Left ventricle myocardium inferior (tissue), 1 donor: ENCODE data around the gene IRF2BPL. TPM values are rescaled to one million over a fixed set of nuclear protein-coding genes. Genes with fewer than 3 reads are reported as not detected.

Experiments
- DNase-seq: peaks from one replicate; pipeline ENCODE4 v3.0.0-alpha.2; 2020
- H3K27ac ChIP-seq: fragments of 200-600 bp; replicated peaks from 2 replicates; pipeline ENCODE4 v1.8.0; 2021
- H3K27me3 ChIP-seq: fragments of 200-600 bp; 2 replicates; pipeline ENCODE4 v1.8.0; 2021; ENCODE audit warnings: low read depth
- H3K36me3 ChIP-seq: fragments of 200-600 bp; 2 replicates; pipeline ENCODE4 v1.8.0; 2021
- H3K4me1 ChIP-seq: fragments of 200-600 bp; 2 replicates; pipeline ENCODE4 v1.8.0; 2021
- H3K4me3 ChIP-seq: fragments of 200-600 bp; 2 replicates; pipeline ENCODE4 v1.8.0; 2021; ENCODE audit warnings: mild to moderate bottlenecking, moderate library complexity
- H3K9me3 ChIP-seq: fragments of 200-600 bp; replicated peaks from 2 replicates; pipeline ENCODE4 v1.8.0; 2021
- intact Hi-C: fragments of 100-400 bp; cut with micrococcal nuclease; formaldehyde crosslinking; loops from one replicate; pipeline ENCODE4 v1.11.0; 2022
- total RNA-seq: library from RNA; stranded (reverse); fragmentation: NEBNext Ultra II Directional; extraction: Animal tissue kit (Norgen Biotek cat#: 25700); gene quantifications from one replicate; pipeline ENCODE4 v1.2.1, GENCODE V29; 2021
- TF ChIP-seq, protein P1 (sequence below): fragments of 200-600 bp; IDR thresholded peaks from 2 replicates; pipeline ENCODE4 v1.8.0; 2021; ENCODE audit warnings: antibody characterized with exemption, mild to moderate bottlenecking, borderline replicate concordance
- donor health status: DM: no; HTN: yes; CAD: no; lungs with severe emphysema.

Gene IRF2BPL
- total RNA-seq, 1 donor from 2014 or later = 35.5 TPM

DNA sequence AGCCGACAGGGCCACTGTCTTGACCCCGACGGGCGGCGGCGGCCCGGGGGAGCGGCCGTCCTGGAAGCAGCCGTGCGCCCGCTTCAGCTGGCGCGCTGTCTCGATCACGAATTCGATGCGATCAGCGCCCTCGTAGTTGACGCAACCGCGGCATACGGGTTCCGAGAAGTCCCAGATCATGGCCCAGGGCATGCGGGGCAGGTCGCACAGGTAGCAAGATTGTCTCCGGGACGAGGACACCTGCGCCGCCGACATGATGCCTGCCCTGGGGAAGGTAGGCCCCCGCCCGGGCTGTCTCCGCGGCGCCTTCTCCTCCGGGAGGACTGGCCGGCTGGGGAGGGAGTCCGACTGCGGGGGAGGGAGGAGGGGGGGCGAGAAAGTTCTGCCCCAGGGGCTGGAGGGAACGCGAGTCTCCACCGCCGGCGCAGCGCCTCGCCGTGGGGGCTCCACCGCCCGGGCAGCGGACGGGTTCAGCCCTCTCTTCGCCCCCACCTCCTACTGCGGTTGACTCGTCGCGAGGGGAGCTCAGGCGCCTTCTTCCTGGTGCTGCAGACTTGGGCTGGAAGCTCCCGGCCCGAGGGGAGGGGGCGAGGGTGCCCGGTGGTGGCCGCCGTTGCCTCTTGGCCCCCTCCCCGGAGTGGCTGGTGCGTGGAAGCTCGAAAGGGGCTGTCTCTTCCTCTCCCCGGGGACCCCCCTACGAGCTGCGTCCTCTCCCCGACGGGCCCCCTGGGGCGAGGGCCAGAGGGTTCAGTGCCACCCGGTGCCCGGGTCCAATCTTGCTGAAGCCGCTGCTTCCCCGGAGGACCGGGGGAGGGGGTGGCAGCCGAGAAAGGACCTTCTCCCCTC is 747 bp downstream of the IRF2BPL start:
- Histone ChIP-seq H3K9me3 (no peaks in the 10 kb centered on the region), H3K36me3 (peaks cover 17% of the 10 kb centered on the region), H3K4me3 (peak overlapping the region; percentile 89), H3K4me1 (peaks cover 94% of the 10 kb centered on the region), H3K27me3 (no peaks in the 10 kb centered on the region), H3K27ac (peak overlapping the region; percentile 100)
- TF ChIP-seq, protein P1, sequence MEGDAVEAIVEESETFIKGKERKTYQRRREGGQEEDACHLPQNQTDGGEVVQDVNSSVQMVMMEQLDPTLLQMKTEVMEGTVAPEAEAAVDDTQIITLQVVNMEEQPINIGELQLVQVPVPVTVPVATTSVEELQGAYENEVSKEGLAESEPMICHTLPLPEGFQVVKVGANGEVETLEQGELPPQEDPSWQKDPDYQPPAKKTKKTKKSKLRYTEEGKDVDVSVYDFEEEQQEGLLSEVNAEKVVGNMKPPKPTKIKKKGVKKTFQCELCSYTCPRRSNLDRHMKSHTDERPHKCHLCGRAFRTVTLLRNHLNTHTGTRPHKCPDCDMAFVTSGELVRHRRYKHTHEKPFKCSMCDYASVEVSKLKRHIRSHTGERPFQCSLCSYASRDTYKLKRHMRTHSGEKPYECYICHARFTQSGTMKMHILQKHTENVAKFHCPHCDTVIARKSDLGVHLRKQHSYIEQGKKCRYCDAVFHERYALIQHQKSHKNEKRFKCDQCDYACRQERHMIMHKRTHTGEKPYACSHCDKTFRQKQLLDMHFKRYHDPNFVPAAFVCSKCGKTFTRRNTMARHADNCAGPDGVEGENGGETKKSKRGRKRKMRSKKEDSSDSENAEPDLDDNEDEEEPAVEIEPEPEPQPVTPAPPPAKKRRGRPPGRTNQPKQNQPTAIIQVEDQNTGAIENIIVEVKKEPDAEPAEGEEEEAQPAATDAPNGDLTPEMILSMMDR = peak; percentile 8
- intact Hi-C loops = no loop called here
- DNase-seq = peak; percentile 76

DNA sequence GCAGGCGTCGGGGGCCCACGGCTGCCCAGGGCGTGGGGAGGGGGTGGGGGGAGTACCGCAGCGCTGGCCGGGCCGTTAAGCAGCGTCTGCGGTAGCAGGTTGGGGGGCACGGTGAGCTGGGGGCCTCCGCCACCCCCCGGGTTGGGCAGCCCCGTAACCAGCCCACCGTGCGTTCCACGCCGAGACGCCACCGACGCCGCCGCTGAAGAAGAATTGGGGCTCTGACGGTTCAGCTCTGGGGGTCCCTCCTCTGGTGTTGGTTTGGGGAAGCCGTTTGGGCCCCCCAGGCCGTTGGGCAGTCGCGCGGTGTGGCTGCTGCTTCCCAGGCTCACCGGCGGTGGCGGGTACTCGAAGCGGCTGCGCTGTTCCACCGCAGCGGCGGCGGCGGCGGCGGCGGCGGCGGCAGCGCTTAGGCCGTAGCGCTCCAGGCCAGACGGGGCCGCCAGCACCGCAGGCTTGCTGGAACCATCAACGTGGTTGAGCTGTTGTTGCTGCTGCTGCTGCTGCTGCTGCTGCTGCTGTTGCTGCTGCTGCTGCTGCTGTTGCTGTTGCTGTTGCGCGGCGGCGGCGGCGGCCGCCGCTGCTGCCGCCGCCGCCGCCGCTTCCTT is 1.5 kb downstream of the IRF2BPL start:
- TF ChIP-seq, protein P1 = peak; percentile 31
- H3K4me3 ChIP-seq = peak overlapping the region; percentile 89
- peak overlapping the region; percentile 100 for H3K27ac ChIP-seq
- peak; percentile 54 for DNase-seq
- intact Hi-C loops = no loop called here
- H3K9me3 ChIP-seq = no peaks in the 10 kb centered on the region
- H3K36me3 ChIP-seq = peaks cover 17% of the 10 kb centered on the region
- no peaks in the 10 kb centered on the region for H3K27me3 ChIP-seq
- H3K4me1 ChIP-seq = peaks cover 94% of the 10 kb centered on the region

DNA sequence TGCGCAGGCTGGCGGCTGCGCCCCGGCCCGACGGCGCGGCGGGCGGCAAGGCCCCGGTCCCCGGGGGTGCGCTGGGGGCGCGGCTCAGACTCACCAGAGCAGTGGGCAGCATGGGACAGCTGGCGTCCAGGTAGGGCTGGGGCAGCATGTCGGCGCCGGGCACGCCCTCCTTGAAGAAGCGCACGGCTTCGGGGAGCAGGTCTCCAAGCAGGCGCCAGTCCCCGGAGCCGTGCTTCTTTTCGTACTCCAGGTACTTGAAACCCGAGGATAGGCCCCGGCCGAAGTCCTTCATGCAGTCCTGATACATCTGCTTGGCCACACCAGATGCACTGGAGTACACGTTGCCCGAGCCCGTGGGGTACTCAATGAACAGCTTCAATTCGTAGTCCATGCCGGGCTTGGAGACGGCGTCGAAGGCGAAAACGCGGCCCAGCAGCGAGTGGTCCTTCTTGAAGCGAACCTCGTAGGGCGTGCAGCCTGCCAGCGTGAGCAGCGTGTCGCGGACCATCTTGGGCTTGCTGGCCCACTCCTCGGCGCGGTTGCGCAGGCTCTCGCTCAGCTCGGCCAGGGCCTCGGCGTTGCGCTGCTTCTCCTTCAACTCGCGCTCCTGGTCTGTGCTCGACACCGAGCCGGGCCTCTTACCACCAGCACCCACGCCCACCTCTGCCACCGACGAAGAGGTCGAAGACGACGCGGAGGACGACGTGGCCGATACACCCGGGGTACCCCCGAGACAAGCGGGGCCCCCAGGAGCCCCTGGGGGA is 2.2 kb downstream of the IRF2BPL start:
- intact Hi-C loops = no loop called here
- TF ChIP-seq, protein P1 = no peak
- H3K4me3 ChIP-seq = peak overlapping the region; percentile 89
- no peaks in the 10 kb centered on the region for H3K27me3 ChIP-seq
- H3K9me3 ChIP-seq = no peaks in the 10 kb centered on the region
- H3K36me3 ChIP-seq = peaks cover 17% of the 10 kb centered on the region
- peak; percentile 49 for DNase-seq
- H3K27ac ChIP-seq = peak overlapping the region; percentile 100
- H3K4me1 ChIP-seq = peaks cover 90% of the 10 kb centered on the region

DNA sequence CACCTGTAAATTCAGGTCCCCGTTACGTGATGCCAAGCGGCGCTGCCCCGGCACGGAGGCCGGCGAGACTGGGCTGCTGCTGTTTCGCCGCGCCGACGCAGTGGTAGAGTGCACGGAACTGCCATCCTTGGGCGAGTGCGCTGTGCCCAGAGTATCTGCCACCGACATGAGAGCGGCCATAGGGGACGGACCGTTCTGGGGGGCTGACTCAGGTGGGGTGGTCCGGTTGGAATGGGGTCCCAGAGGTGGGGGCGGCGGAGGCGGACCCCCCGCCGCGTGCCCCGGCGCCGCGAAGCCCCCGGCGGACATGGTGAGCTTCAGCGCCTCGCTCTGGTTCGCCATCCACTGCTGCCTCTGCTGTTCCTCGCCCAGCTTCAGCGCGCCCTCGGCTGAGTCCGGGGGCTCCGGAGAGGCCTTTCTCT is 2.8 kb downstream of the IRF2BPL start:
- H3K27me3 ChIP-seq = no peaks in the 10 kb centered on the region
- H3K27ac ChIP-seq = peak overlapping the region; percentile 100
- H3K9me3 ChIP-seq = no peaks in the 10 kb centered on the region
- intact Hi-C loops = no loop called here
- TF ChIP-seq, protein P1 = no peak
- H3K4me3 ChIP-seq = peak overlapping the region; percentile 89
- peaks cover 17% of the 10 kb centered on the region for H3K36me3 ChIP-seq
- peak; percentile 31 for DNase-seq
- H3K4me1 ChIP-seq = peaks cover 84% of the 10 kb centered on the region

DNA sequence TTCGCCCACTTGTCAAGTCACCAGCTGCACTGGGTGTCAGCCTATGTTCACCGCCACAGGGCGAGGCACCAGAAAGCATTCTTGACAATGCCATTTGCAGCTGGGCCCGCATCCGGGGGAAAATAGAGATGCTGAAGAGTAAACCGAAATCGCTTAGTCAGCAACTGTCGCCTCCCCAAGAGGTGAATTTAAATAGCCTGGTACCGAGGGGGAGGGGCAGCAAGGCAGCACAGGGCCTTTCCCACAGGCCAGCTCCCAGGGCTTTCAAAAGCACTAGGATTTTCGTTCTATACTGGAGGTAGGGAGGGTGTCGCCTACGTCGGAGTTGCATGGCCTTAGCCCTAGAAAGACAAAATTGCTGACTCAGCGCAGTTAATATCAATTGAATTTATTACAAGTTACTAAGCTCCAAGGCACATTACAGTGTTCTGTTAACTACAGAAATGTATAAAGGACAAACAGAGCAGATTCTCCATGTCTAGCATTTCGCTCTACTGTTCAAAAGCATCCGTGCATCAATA is 4.3 kb downstream of the IRF2BPL start:
- Histone ChIP-seq H3K27ac (peak overlapping the region; percentile 100), H3K9me3 (no peaks in the 10 kb centered on the region), H3K27me3 (no peaks in the 10 kb centered on the region), H3K36me3 (peaks cover 17% of the 10 kb centered on the region), H3K4me1 (peaks cover 69% of the 10 kb centered on the region), H3K4me3 (peak overlapping the region; percentile 89)
- intact Hi-C loops = no loop called here
- TF ChIP-seq, protein P1 = no peak
- DNase-seq = peak; percentile 42
